Keratinocyte (primary cell): Measurements from ENCODE around the gene NARS2.

ENCODE experiments used
- EZH2 ChIP-seq: IDR thresholded peaks from one replicate; pipeline ENCODE4 v1.6.1; 2012; ENCODE audit warnings: inconsistent platforms, mild to moderate bottlenecking, low read length, moderate library complexity
- TF ChIP-seq, protein P1 (sequence below), 3 experiments: IDR thresholded peaks in 1 of 3; conservative IDR thresholded peaks in 1 of 3; optimal IDR thresholded peaks in 1 of 3; 2 replicates in 2 of 3; 3 replicates in 1 of 3; pipeline versions ENCODE3 to v1.5.1; 2011; ENCODE audit warnings: low read length in 3 of 3, mild to moderate bottlenecking in 3 of 3, moderate library complexity in 2 of 3, control low read depth in 1 of 3, inconsistent platforms in 1 of 3; ENCODE audit not compliant: insufficient read depth in 2 of 3; ENCODE audit errors: extremely low read depth in 1 of 3

DNA sequence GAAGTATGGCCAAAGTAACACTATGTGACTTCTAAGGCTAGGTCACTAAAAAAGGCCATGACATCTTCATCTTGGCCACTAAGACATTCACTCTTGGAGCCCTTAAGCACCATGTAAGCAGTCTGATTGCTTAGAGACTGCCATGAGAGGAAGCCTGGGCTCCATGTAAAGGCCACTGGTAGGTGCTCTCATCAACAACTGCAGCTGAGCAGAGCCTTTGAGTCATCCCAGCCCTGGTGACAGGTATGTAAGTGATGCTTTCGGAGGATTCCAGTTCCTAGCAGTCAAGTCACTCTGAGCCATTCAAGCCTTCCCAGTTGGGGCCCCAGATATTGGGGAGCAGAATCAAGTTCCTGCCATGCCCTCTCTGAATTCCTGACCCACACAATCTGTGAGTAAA is 183.2 kb downstream of the NARS2 start:
- TF ChIP-seq, protein P1, sequence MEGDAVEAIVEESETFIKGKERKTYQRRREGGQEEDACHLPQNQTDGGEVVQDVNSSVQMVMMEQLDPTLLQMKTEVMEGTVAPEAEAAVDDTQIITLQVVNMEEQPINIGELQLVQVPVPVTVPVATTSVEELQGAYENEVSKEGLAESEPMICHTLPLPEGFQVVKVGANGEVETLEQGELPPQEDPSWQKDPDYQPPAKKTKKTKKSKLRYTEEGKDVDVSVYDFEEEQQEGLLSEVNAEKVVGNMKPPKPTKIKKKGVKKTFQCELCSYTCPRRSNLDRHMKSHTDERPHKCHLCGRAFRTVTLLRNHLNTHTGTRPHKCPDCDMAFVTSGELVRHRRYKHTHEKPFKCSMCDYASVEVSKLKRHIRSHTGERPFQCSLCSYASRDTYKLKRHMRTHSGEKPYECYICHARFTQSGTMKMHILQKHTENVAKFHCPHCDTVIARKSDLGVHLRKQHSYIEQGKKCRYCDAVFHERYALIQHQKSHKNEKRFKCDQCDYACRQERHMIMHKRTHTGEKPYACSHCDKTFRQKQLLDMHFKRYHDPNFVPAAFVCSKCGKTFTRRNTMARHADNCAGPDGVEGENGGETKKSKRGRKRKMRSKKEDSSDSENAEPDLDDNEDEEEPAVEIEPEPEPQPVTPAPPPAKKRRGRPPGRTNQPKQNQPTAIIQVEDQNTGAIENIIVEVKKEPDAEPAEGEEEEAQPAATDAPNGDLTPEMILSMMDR (optimal IDR thresholded peaks at IDR 0.05 in 1 of 3, IDR thresholded peaks at IDR 0.05 in 1 of 3, conservative IDR thresholded peaks at IDR 0.05 in 1 of 3; ENCODE audit: extremely low read depth in 1 of 3, insufficient read depth in 2 of 3, low read length in 3 of 3): no peak
- TF ChIP-seq EZH2: no peak
